HT-29 (cell line): Measurements from ENCODE around the gene PKNOX1. TPM values are rescaled to one million over a fixed set of nuclear protein-coding genes. Genes with fewer than 3 reads are reported as not detected.
"Not testable (repeated sequence)": the region's sequence is repeated elsewhere in the genome, so short reads cannot be mapped to it uniquely, and the experiment has no call there.

Experiments used
- DNase-seq: peaks from one replicate; pipeline ENCODE4 v3.0.0-alpha.2; 2015; ENCODE audit warnings: low spot score
- small RNA-seq: library from RNA; depleted of rRNA; stranded (forward); fragments of <200 nt; gene quantifications from one replicate; pipeline ENCODE3, GENCODE V24; 2014
- total RNA-seq: library from RNA; depleted of rRNA; stranded (reverse); fragments of >200 nt; shearing (Covaris generic); gene quantifications from 2 replicates; pipeline ENCODE4 v1.2.3, GENCODE V29; 2014; rRNA removed

PKNOX1 gene
- total RNA-seq, 1 experiment from 2014 or later, result 14.3 TPM

GRCh38 chr21:43045876-43046821, 71.8 kb downstream of the PKNOX1 start:
- DNase-seq, result not testable (repeated sequence)

DNA sequence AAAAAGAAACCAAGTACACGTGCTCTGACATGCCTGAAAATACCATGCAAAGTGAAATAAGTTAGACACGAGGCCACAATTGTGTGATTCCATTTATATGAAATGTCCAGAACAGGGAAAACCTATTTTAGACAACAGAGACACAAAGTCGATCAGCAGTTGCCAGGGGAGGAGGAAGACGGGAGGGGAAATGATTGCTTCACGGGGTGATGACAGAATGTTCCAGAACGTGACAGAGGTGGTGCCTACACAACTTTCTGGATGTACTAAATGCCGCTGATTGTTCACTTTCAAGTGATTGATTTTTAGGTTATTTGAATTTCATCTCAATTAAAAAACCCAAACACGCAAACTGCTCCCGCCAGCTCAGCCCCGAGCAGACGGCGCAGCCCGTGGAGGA, 78.8 kb downstream of the PKNOX1 start:
- not testable (repeated sequence) for DNase-seq

- not testable (repeated sequence) for DNase-seq
These were observed 88.7 kb downstream of the PKNOX1 start for GRCh38 chr21:43062955-43063664.

DNA sequence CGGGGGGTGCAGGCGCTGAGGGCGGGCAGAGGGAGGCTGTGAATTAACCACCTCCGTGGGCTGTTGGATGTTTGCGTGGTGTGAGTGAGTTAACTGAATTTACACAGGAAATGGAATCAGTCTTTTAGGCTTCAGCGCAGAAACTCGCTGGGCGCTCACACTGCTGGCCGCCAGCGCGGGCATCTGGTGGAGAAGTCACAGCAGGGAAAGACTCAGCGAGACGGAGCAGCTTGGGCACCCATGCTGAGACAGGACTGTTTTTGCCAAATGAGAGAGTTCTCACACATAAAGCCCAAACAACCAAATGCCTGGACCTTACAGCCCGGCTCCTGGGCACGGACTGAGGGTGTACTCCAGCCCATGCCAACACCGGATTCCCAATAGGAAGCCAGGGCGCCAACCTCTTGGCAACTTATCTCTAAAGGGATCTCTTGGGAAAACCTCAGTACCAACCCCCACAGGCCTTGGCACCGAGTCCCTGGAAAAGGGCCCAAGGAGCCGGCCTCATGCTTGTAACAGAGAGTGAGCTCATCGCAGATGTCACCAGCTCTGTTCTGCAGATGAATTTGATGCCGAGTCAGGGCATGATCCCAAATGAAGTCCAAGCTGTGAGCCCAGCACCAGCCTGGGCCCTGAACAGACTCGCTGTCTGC, 90.0 kb downstream of the PKNOX1 start:
- not testable (repeated sequence) for DNase-seq

GRCh38 chr21:43065991-43066390, 91.6 kb downstream of the PKNOX1 start:
- DNase-seq, result not testable (repeated sequence)

- DNase-seq, result not testable (repeated sequence)
These were observed 92.3 kb downstream of the PKNOX1 start for GRCh38 chr21:43066690-43067089.

GRCh38 chr21:43068065-43068464, 93.7 kb downstream of the PKNOX1 start:
- not testable (repeated sequence) for DNase-seq

GRCh38 chr21:43069682-43070081, 95.3 kb downstream of the PKNOX1 start:
- DNase-seq, result not testable (repeated sequence)

DNA sequence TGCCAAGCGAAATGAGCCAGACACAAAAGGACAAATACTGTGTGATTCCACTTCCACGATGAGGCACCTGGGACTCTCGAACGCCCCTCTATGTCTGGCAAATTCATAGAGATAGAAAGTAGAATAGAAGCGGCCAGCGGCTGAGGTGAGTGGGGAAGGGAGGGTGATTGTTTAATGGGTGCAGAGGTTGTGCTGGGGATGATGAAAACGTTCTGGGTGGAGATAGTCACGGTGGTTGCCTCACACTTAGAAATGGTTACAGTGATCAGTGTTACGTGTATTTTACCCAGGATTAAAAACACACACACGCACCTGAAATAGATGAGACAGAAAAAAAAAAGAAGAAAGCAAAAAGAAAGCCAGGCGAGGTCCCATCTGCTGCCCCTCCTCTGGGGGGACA, 98.4 kb downstream of the PKNOX1 start:
- DNase-seq, result not testable (repeated sequence)

DNA sequence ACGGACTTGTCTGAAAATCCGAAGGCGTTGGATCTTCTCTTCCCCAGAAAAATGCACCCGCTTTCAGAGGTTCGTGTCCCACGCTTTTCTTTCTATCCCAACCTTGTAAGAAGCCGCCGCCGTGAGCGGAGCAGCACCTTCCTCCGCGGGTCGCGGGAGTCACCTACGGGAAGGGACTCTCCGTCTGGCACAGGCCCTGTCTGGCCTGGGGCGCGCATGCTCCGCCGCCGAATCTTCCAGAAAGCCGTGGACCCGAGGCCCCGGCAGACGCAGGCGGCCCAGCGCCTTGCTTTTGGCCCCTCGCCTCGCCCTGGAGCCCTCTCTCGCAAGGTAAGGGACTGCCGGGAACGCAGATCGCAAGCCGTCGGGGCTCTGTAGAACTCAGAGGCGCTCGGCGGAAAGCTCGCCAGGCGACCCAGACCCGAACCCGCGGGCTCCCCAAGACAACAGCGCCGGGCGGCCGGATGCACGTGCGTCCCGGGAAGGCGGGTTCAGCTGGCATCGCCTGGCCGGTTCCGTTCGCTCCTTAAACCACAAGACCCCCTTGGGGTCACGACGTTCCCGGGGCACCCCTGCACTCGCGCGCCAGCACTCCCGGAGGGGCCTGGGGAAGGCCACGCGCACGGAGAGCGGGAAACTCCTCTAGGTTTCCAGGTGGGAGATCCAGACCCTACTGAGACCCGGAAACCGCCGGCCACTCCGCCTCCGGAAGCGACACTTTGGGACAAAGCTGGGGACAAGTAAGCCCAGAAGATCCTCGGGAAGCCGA, 100.2 kb downstream of the PKNOX1 start:
- DNase-seq, result not testable (repeated sequence)

- not testable (repeated sequence) for DNase-seq
These were observed 101.0 kb downstream of the PKNOX1 start, which contains the start of gene CBS for GRCh38 chr21:43075170-43076022. CBS (minus strand) TSS chr21:43075835; CDS start chr21:43072193, 3,642 bp downstream.

DNA sequence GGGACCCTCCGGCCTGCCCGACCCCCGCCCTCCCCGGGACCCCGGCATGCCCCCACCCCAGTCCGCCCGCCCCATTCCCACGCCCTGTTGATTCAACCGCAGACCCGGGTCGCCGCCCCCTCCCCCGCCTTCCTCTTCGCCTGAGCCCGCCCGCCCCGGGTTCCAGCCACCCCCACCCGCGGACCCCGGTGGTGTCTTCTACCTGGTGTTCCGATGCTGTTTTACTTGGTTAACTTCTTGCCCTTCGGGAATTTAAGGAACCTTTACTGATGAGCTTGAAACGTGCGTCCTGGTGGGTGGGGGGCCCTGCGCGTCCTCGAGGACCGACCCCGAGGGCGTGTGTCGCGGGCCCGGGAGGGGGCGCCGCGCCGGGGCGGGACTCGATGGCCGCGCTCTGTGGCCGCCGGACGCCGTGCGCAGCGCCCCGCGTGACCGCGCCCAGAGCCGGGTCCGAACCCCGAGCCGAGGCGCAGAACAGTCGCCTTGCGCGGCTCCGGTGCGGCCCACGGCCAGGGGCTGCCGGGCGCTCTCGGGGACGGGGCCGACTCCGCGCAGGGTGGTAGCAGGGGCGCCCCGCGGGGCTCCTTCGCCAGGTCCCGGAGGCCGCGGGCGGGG, 101.8 kb downstream of the PKNOX1 start:
- not testable (repeated sequence) for DNase-seq

DNA sequence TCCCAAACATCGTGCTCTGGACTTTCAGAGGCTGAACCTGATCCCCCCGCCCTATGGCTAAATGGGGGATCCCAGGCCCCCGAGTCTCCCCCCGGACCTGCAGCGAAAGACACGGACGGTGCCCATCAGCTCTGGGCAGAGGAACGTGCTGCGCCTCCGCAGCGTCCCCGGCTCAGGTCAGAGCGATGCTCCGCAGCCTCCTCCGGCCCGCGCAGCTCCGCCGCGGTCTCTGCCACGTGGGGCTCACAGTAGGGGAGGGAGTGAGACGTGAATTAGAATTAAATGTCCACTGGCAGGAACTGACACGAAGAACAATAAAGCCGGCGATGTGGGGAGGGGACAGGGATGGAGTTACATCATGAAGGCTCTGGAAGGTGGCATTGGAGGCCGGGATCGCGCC, 102.3 kb downstream of the PKNOX1 start:
- not testable (repeated sequence) for DNase-seq

DNA sequence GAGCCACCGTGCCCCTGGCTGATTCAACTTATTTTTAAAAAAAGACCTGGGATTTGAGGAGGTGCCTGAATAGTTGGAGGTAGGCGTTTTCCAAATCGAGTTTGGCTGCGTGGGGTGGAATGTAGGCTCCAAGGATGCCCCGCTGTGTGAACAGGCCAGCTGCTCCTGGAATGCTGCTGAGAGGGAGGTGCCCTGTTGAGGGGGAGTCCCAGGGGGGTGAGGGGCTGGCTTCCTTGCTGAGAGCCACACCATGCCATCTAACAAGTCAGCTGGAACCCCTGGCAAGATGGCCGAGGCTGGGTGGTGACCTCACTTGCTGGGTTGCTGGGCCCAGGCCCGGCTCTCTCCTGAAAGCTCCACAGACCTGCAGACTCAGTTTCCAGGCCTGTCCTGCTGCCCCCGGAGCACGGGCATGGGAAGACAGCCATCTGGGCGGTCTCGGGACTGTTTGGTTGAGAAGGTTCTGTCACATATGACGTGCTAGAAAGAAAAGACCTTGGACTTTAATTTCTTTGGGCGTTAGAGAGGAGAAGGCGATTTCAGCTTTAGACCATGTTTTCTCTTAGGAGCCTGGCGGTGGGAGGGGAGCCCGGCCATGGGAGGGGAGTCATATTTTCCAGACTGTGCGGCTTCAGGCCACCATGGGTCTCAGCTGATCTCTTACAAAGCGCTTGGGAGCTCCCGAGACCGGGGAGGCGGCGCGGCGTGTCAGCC, 108.4 kb downstream of the PKNOX1 start:
- DNase-seq, result not testable (repeated sequence)

Small RNA genes within 50 kb of the gene (small RNA-seq; reads per million reads assigned to genes)
- not detected for gene MIR5692B

Other genes starting within 250 kb of the PKNOX1 start
- 23.2 and 31.9 TPM in 2 replicates for gene WDR4, start 95.0 kb upstream of the PKNOX1 start, total RNA-seq
- gene NDUFV3, start 81.3 kb upstream of the PKNOX1 start, total RNA-seq, result 15.3 and 17.1 TPM in 2 replicates
- gene ERVH48-1, start 48.9 kb upstream of the PKNOX1 start, total RNA-seq, result not detected in 2 replicates
- 0.47 TPM in 1 of 2 replicates, not detected in the other for gene CBS, start 101.3 kb downstream of the PKNOX1 start, total RNA-seq
- gene U2AF1, start 133.0 kb downstream of the PKNOX1 start, total RNA-seq, result 21.3 and 35.7 TPM in 2 replicates
- gene CRYAA, start 194.4 kb downstream of the PKNOX1 start, total RNA-seq, result not detected in 2 replicates